Glomerular visceral epithelial cell (primary cell): ENCODE results near the gene HPCAL1.

Source experiments
- DNase-seq: peaks from one replicate; pipeline ENCODE4 v3.0.0-alpha.2; 2016; ENCODE audit errors: extremely low spot score

HPCAL1 gene

GRCh38 chr2:10303181-10303693 lies 533 bp downstream of the HPCAL1 start:
- no peak for DNase-seq

GRCh38 chr2:10303694-10304378 lies 1.1 kb downstream of the HPCAL1 start:
- DNase-seq = peak; percentile 52

GRCh38 chr2:10304458-10305253 lies 2.0 kb downstream of the HPCAL1 start:
- no peak for DNase-seq

DNA sequence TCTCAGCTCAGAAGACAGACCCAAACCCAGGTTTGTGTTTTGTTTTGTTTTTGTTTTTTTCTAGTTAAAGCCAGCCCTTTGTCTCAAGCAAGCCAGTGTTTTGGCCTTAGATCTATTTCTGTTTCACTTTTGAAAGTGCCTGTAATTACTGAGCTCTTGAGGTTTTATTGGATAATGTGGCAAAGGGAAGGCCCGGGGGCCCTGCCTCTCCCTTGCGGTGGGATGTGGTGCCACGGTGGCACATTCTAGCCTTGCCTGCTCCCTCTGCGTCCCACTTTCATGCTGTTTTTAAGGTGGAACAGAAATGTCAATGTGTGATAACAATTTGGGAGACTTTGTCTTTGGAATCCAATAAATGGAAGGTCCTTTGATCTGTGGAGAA lies 2.5 kb downstream of the HPCAL1 start:
- peak; percentile 24 for DNase-seq

DNA sequence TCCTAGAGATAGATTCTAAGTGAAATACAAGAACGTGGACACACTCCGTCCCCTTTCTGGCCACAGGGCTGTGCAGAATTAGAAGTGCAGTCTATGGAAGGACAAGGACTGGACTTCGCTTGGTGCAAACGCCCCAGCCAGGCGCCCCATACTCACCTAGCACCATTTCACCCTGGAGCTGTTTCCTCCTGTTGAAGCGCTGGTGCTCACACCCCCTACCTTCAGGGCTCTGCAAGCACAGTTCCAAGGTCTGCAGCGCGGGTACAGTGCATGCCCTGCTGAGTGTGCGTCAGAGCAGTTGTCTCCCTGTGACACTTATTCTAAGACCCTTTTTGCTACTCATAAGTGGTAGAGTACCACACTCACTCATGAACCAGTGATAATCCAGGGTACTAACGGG lies 3.0 kb downstream of the HPCAL1 start:
- no peak for DNase-seq

DNA sequence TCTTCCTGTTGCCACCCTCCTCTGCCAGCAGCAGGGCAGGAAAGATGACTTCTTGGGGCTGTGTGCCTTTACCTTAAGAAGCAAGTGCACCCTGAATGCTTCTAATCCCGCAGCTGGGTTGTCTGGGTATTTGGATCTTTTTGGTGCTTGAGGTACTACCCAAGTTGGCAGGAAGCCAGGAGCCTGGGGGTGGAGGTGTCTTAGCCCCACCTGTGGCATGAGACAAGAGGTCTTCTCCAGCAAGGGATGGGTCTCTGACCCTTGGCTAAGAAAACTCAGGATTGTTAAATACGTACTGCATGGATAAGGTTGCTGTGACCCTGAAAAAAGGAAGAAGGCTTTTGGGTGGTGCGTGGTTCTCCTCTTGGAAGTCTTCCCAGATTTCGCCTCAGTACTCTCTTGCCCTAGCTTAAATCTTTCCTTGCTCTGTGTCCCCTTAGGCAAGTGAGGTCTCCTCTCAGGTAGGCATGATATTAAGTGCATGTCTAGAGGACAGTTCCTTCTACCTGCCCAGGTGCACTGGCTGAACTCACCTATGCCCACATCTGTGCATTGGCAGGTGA lies 4.3 kb downstream of the HPCAL1 start:
- no peak for DNase-seq

GRCh38 chr2:10307561-10308156 lies 5.0 kb downstream of the HPCAL1 start:
- no peak for DNase-seq

- no peak for DNase-seq
Observed at GRCh38 chr2:10308866-10309265, 6.2 kb downstream of the HPCAL1 start.

DNA sequence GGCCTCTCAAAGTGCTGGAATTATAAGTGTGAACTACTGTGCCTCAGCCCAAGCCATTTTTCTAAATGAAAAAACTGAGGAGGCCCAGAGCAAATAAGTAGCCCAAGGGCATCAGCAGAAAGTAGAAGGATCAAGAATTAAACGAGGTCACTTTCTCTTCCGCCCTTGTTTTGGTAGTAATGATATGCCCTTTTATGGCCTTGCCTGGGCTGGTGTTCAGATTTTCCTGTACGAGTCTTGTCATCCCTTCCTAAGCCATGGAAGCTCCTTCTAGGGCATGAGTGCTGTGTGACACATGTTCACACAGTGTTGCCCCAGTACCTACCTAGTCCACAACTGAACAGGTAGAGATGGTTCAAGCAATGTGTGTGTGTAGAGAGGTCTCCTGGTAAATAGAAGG lies 6.6 kb downstream of the HPCAL1 start:
- no peak for DNase-seq

DNA sequence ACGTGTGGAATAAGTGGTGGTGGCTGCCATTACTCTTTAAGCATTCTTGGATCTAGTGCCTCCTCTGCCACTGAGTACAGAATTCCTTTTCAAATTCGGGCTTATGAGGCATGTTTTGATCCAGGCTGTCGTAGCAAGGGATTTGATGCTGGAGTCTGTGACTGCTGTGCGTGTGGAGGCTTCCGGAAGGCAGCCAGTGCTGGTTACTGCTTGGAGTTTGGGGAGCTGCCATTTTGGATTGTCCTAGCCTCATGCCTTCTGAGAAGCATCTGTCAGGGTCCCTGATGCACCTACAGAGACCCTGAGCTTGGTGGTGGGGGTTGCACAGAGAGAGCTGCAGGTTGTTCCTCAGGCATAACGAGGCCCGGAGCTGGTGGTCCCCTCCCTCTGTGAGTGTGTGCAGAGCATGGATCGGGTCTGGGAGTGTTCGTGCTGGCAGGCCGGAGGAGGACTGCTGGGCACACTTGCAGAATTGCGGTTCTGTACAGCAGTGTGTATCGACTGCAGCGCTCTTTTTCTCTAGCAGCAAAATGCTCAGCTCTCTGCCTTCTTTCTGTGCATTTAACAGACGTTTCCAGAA lies 7.7 kb downstream of the HPCAL1 start:
- DNase-seq = no peak

- DNase-seq = no peak
Observed at GRCh38 chr2:10311736-10312135, 9.0 kb downstream of the HPCAL1 start.

- DNase-seq = no peak
Observed at GRCh38 chr2:10312437-10312957, 9.8 kb downstream of the HPCAL1 start.

GRCh38 chr2:10316336-10316735 lies 13.6 kb downstream of the HPCAL1 start:
- DNase-seq = no peak

GRCh38 chr2:10316860-10317259 lies 14.2 kb downstream of the HPCAL1 start:
- no peak for DNase-seq

DNA sequence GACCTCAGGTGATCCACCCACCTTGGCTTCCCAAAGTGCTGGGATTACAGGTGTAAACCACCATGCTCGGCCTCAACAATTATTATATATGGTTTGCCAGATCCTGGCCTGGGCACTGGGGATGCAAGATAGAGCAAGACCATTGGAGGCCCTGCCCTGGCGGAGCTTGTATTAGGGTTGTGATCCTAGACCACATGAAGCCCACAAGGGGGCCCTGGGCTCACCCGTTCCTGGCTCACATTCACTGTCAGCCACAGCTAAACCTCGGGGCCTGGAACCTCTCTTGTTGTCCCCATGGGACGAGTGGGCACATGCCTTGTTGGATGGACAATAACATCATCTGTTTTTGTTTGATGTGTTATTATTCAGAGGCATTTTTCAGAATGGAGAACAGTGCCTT lies 14.9 kb downstream of the HPCAL1 start:
- no peak for DNase-seq

DNA sequence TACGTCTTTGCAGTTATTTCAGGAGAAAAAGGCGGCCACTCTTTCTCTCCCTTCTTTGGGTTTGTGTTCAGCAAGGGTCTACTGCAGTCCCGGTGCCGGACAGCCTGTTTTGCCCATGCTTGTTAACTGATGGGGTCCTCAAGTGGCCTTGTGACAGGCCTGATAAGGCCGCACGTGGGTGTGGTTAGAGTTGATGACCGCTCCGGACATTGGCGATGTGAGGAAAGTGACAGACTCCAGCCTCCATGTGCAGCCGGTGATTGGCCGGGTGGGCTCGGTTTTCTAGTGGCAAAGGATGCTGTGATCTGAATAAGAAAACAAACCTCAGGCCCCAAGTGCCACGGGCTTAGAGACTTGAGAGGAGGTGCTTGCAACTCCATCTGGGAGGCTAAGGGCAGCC lies 15.6 kb downstream of the HPCAL1 start:
- DNase-seq = no peak

DNA sequence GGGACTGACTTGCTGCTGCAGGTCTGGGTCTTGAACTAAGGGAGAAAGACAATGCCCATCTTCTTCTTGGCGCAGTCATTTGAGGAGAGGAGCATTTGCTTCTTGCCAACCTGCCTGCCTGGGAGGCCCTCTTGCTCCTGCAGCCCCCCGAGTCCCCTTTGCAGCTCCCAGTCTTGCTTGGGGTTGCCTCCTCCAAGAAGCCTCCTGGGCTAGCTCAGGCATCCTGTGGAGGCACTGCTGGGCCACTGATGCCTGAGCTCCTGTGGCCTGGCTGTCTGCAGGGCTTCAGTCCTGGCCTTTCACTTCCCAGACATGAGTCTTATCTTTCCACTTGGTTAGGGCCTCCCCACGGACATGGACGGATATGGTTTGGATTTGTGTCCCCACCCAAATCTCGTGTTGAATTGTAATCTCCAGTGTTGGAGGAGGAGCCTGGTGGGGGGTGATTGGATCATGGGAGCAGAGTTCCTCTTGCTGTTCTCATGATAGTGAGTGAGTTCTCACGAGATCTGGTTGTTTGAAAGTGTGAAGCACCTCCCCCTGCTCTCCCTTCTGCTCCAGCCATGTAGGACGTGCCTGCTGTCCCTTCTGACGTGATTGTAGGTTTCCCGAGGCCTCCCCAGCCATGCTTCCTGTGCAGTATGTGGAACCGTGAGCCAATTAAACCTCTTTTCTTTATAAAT lies 17.3 kb downstream of the HPCAL1 start:
- no peak for DNase-seq

DNA sequence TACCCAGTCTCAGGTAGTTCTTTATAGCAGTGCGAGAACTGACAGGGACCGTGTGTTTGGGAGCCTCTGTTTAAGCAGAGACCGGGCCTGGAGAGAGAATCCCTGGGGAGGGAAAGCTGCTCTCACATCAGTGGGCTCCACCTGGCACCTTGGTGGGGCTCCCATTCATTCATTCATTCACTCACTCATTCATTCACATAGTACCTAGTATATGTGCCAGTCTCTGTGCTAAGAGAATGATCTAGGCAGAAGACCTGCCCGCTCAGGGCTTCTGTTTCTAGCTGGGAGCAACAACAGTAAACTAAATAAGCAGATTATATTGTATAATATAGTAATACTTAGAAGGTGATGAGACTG lies 17.8 kb downstream of the HPCAL1 start:
- no peak for DNase-seq

DNA sequence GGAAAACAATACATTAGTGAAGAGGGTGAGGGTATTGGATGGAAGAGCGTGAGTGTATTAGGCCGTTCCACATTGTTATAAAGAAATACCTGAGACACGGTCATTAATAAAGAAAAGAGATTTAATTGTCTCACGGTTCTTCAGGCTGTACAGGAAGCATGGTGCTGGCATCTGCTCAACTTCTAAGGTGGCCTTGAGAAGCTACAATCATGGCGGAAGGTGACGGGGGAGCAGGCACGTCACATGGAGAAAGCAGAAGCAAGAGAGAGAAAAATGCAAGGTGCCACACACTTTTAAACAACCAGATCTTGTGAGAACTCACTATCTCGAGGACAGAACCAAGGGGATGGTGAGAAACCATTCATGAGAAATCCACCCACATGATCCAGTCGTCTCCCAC lies 18.2 kb downstream of the HPCAL1 start:
- DNase-seq = no peak

DNA sequence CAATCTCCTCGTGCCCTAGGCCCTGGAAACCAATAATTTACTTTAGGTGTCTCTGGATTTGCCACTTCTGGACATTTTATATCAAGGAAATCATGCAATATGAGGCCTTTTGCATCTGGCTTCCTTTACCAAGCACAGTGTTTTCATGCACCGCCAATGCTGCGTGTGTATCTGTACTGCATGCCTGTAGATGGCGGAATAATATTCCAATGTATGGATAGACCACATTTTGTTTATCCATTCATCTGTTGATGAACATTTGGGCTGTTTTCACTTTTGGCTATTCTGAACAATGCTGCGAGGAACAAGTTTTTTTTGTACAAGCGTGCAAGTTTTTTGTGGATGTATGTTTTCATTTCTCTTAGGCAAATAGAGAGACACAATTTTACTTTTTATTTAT lies 18.9 kb downstream of the HPCAL1 start:
- no peak for DNase-seq

DNA sequence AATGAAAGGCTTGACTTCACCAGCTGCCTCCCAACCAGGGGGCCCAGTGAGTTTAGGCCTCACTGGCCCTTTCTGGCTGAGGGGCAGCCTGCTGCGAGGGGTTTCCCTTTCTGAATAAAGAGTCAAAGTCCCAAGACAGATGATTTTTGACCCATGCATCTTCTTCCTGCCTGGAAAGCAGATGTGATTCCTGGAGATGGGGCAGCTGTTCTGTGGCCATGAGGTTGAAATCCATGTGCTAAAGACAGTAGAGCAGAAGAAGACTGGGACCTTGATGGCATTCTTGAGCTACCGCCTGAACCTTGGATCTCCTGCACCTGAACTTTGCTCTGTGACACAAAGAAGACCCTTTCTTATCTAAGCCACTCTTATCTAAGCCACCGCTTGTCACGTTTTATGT lies 19.8 kb downstream of the HPCAL1 start:
- no peak for DNase-seq
